Liver (tissue), 9 donors: ENCODE results near the gene OR5J2. TPM values are rescaled to one million over a fixed set of nuclear protein-coding genes. Genes with fewer than 3 reads are reported as not detected.
"Not testable (repeated sequence)": the region's sequence is repeated elsewhere in the genome, so short reads cannot be mapped to it uniquely, and the experiment has no call there.

Experiments
- DNase-seq: peaks from one replicate; pipeline ENCODE4 v3.0.0-alpha.2; 2017; ENCODE audit warnings: low spot score
- H3K27ac ChIP-seq, 2 donors: one replicate each; pipeline ENCODE4 v1.7.0; 2013; ENCODE audit warnings: inconsistent platforms in 2 of 2, low read length in 2 of 2, control low read depth in 1 of 2, low read depth in 1 of 2, mild to moderate bottlenecking in 1 of 2
- H3K27me3 ChIP-seq, 4 donors: one replicate each; pipeline versions ENCODE4 v1.6.1 to v1.7.0; 2013; ENCODE audit warnings: low read length in 3 of 4, inconsistent platforms in 1 of 4, mild to moderate bottlenecking in 1 of 4, moderate library complexity in 1 of 4; ENCODE audit not compliant: control insufficient read depth in 4 of 4, insufficient read depth in 4 of 4
- H3K36me3 ChIP-seq, 4 donors: one replicate each; pipeline versions ENCODE4 v1.6.1 to v1.7.0; 2013; ENCODE audit warnings: low read length in 3 of 4, mild to moderate bottlenecking in 3 of 4, low read depth in 1 of 4, moderate library complexity in 1 of 4; ENCODE audit not compliant: control insufficient read depth in 4 of 4, insufficient read depth in 3 of 4
- H3K4me1 ChIP-seq, 4 donors: one replicate each; pipeline versions ENCODE4 v1.6.1 to v1.7.0; 2013; ENCODE audit warnings: low read length in 3 of 4, mild to moderate bottlenecking in 3 of 4, moderate library complexity in 1 of 4; ENCODE audit not compliant: control insufficient read depth in 4 of 4, insufficient read depth in 4 of 4
- H3K4me3 ChIP-seq, 3 donors: one replicate each; pipeline versions ENCODE4 v1.6.1 to v1.7.0; 2013; ENCODE audit warnings: low read length in 3 of 3, control low read depth in 1 of 3, low read depth in 1 of 3, mild to moderate bottlenecking in 1 of 3
- H3K9ac ChIP-seq, 2 donors: one replicate each; pipeline ENCODE4 v1.7.0; 2013; ENCODE audit warnings: low read length in 2 of 2, mild to moderate bottlenecking in 2 of 2, moderate library complexity in 2 of 2, control low read depth in 1 of 2, low read depth in 1 of 2
- H3K9me3 ChIP-seq, 4 donors: one replicate each; pipeline versions ENCODE4 v1.6.1 to v1.7.0; 2013; ENCODE audit warnings: low read length in 3 of 4; ENCODE audit not compliant: control insufficient read depth in 4 of 4
- ATF3 ChIP-seq: IDR thresholded peaks from 2 replicates; pipeline ENCODE4 v1.6.1; 2016; ENCODE audit warnings: antibody characterized with exemption
- EGR1 ChIP-seq, 2 donors: IDR thresholded peaks; 2 replicates each; pipeline ENCODE4 v1.6.1; 2016 to 2018; ENCODE audit warnings: antibody characterized with exemption in 2 of 2, low read depth in 2 of 2
- FOXA1 ChIP-seq: IDR thresholded peaks from 2 replicates; pipeline ENCODE4 v1.6.1; 2016; ENCODE audit warnings: antibody characterized with exemption
- FOXA2 ChIP-seq: IDR thresholded peaks from 2 replicates; pipeline ENCODE4 v1.6.1; 2016; ENCODE audit warnings: antibody characterized with exemption
- GABPA ChIP-seq, 2 donors: IDR thresholded peaks in 1 of 2; conservative IDR thresholded peaks in 1 of 2; 2 replicates each; pipeline ENCODE4 v1.6.1; 2016; ENCODE audit warnings: antibody characterized with exemption in 2 of 2, mild to moderate bottlenecking in 1 of 2, moderate library complexity in 1 of 2
- HNF4A ChIP-seq, 2 donors: conservative IDR thresholded peaks; 2 replicates each; pipeline ENCODE4 v1.6.1; 2016; ENCODE audit warnings: antibody characterized with exemption in 2 of 2, mild to moderate bottlenecking in 2 of 2
- HNF4G ChIP-seq: IDR thresholded peaks from 2 replicates; pipeline ENCODE4 v1.6.1; 2016; ENCODE audit warnings: antibody characterized with exemption
- JUND ChIP-seq, 2 donors: IDR thresholded peaks; 2 replicates each; pipeline ENCODE4 v1.6.1; 2016; ENCODE audit warnings: antibody characterized with exemption in 2 of 2
- MAX ChIP-seq: IDR thresholded peaks from 2 replicates; pipeline ENCODE4 v1.6.1; 2016; ENCODE audit warnings: antibody characterized with exemption
- NR2F2 ChIP-seq: IDR thresholded peaks from 2 replicates; pipeline ENCODE4 v1.6.1; 2016; ENCODE audit warnings: antibody characterized with exemption
- RAD21 ChIP-seq, 2 donors: IDR thresholded peaks; 2 replicates each; pipeline ENCODE4 v1.6.1; 2016; ENCODE audit warnings: antibody characterized with exemption in 2 of 2, mild to moderate bottlenecking in 2 of 2
- REST ChIP-seq: IDR thresholded peaks from 2 replicates; pipeline ENCODE4 v1.6.1; 2016; ENCODE audit warnings: antibody characterized with exemption, mild to moderate bottlenecking
- RXRA ChIP-seq, 2 donors: IDR thresholded peaks; 2 replicates each; pipeline ENCODE4 v1.6.1; 2017 to 2018; ENCODE audit warnings: antibody characterized with exemption in 2 of 2, mild to moderate bottlenecking in 1 of 2
- SP1 ChIP-seq: IDR thresholded peaks from 2 replicates; pipeline ENCODE4 v1.6.1; 2018; ENCODE audit warnings: antibody characterized with exemption, mild to moderate bottlenecking
- TAF1 ChIP-seq: conservative IDR thresholded peaks from 2 replicates; pipeline ENCODE4 v1.6.1; 2016; ENCODE audit warnings: antibody characterized with exemption, mild to moderate bottlenecking
- YY1 ChIP-seq: IDR thresholded peaks from 2 replicates; pipeline ENCODE4 v1.6.1; 2016; ENCODE audit warnings: antibody characterized with exemption, mild to moderate bottlenecking
- ZBTB33 ChIP-seq: IDR thresholded peaks from 2 replicates; pipeline ENCODE4 v1.6.1; 2016; ENCODE audit warnings: antibody characterized with exemption
- WGBS: extraction: QIAGEN DNeasy Blood & Tissue Kit; methylation state at CpG from one replicate; pipeline ENCODE4 v1.1.7; 2013; 5-methylcytosine and 5-hydroxymethylcytosine counted together
- polyA plus RNA-seq, 2 donors: library from polyadenylated mRNA; stranded (reverse) in 1 of 2; unstranded in 1 of 2; fragments of 200-250 nt in 1 of 2; fragments of >200 nt in 1 of 2; fragmentation: Nextera tagmentation in 1 of 2; extraction: Ambion mirVana in 1 of 2; gene quantifications; one replicate each; pipeline versions ENCODE4 v1.2.1 to v1.2.3, GENCODE V29; 2013 to 2015
- total RNA-seq, 2 donors: library from RNA; depleted of rRNA; stranded (reverse); fragments of >200 nt; gene quantifications; one replicate each; pipeline ENCODE4 v1.2.3, GENCODE V29; 2014
- TF ChIP-seq, protein P1 (sequence below): fragments of 150-350 bp; IDR thresholded peaks from 2 replicates; pipeline ENCODE4 v1.5.1; 2017; ENCODE audit warnings: improper control_type of control experiment, low read depth, low read length; ENCODE audit not compliant: missing input control
- donor health status: healthy.
- donor health status: healthy.
- donor health status: healthy.
- donor health status: healthy.
- donor health status: healthy.

The OR5J2 gene
- total and polyA plus RNA-seq, 4 donors, result not detected

DNA sequence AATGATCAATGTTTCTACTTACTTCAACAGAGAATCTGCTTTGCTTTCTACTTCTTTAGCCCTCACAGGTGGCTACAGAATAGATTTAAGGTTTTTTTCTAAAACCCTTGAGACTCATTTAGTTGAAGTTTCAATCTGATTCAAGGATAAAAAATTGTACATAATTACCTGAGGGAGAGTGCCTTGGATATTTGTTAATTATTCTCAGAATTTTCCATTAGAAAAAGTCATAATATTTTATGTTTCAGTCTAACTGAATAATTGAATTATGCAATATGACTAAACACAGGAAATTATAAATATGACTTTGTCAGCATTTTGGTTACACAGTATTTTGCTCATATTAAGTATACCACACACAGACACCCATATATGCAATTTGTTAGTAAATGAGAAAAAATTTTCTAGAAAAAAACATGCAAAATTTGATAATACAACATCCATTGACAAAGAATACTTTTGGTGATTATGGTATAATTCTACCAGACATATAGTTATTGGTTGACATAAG lies 36.2 kb upstream of the OR5J2 start, which contains the start of gene OR8J3:
Gene OR8J3 (minus strand): TSS at position 51 of the 511 bp plus-strand sequence. CDS start 2,483 bp downstream, outside the sequence.
- Histone ChIP-seq H3K27ac (no peak within 1 kb of the TSS), H3K27me3 (no peaks in the 10 kb centered on the region), H3K36me3 (no peaks in the 10 kb centered on the region), H3K9me3 (no peaks in the 10 kb centered on the region), H3K9ac (no peak within 1 kb of the TSS), H3K4me1 (no peaks in the 10 kb centered on the region), H3K4me3 (no peak within 1 kb of the TSS)
- DNase-seq, result no peak
- no peak for TF ChIP-seq JUND (IDR thresholded peaks at IDR 0.05)
- TF ChIP-seq RXRA (IDR thresholded peaks at IDR 0.05), result no peak
- no peak for TF ChIP-seq ATF3
- TF ChIP-seq, protein P1, sequence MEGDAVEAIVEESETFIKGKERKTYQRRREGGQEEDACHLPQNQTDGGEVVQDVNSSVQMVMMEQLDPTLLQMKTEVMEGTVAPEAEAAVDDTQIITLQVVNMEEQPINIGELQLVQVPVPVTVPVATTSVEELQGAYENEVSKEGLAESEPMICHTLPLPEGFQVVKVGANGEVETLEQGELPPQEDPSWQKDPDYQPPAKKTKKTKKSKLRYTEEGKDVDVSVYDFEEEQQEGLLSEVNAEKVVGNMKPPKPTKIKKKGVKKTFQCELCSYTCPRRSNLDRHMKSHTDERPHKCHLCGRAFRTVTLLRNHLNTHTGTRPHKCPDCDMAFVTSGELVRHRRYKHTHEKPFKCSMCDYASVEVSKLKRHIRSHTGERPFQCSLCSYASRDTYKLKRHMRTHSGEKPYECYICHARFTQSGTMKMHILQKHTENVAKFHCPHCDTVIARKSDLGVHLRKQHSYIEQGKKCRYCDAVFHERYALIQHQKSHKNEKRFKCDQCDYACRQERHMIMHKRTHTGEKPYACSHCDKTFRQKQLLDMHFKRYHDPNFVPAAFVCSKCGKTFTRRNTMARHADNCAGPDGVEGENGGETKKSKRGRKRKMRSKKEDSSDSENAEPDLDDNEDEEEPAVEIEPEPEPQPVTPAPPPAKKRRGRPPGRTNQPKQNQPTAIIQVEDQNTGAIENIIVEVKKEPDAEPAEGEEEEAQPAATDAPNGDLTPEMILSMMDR, result no peak
- no peak for TF ChIP-seq RAD21 (IDR thresholded peaks at IDR 0.05)
- TF ChIP-seq NR2F2, result no peak
- TF ChIP-seq FOXA2, result no peak
- no peak for TF ChIP-seq TAF1
- no peak for TF ChIP-seq HNF4A (conservative IDR thresholded peaks at IDR 0.05)
- no peak for TF ChIP-seq MAX
- TF ChIP-seq ZBTB33, result no peak
- no peak for TF ChIP-seq GABPA (IDR thresholded peaks at IDR 0.05 in 1 of 2, conservative IDR thresholded peaks at IDR 0.05 in 1 of 2)
- TF ChIP-seq YY1, result no peak
- TF ChIP-seq HNF4G, result no peak
- TF ChIP-seq REST, result no peak
- TF ChIP-seq FOXA1, result no peak
- TF ChIP-seq EGR1 (IDR thresholded peaks at IDR 0.05; ENCODE audit: low read depth in 2 of 2), result no peak
- no peak for TF ChIP-seq SP1

GRCh38 chr11:56143681-56144080 lies 32.7 kb upstream of the OR5J2 start:
- 92% methylated on average over 30 of the region's 30 CpGs for WGBS
- not testable (repeated sequence) for H3K4me1 ChIP-seq

More at GRCh38 chr11:56143681-56144080, 32.7 kb upstream of the OR5J2 start:
- not testable (repeated sequence) for H3K27ac ChIP-seq, H3K9me3 ChIP-seq, DNase-seq, H3K4me3 ChIP-seq, H3K36me3 ChIP-seq, H3K27me3 ChIP-seq, H3K9ac ChIP-seq
